Heart right ventricle (tissue), 16 donors: ENCODE measurements around the gene SEMA3C. TPM values are rescaled to one million over a fixed set of nuclear protein-coding genes. Genes with fewer than 3 reads are reported as not detected.

Experiments used
- ATAC-seq, 8 donors: fragments of 200-7000 bp; cut with Tn5 transposase; one replicate each; pipeline ENCODE4 v1.9.1; 2020; ENCODE audit warnings: mild to moderate bottlenecking in 8 of 8, moderate library complexity in 8 of 8, moderate number of reproducible peaks in 1 of 8
- DNase-seq, 2 donors: peaks; one replicate each; pipeline ENCODE4 v3.0.0-alpha.2; 2020
- H3K27ac ChIP-seq, 10 donors: fragments of 200-600 bp; sonication (generic) in 2 of 10; one replicate each; pipeline versions ENCODE4 v1.5.0 to v1.8.0; 2020 to 2022; ENCODE audit warnings: mild to moderate bottlenecking in 3 of 10
- H3K27me3 ChIP-seq, 7 donors: fragments of 200-600 bp; one replicate each; pipeline ENCODE4 v1.8.0; 2021 to 2022; ENCODE audit warnings: mild to moderate bottlenecking in 2 of 7
- H3K36me3 ChIP-seq, 9 donors: fragments of 200-600 bp; sonication (generic) in 1 of 9; one replicate each; pipeline versions ENCODE4 v1.5.0 to v1.8.0; 2020 to 2022; ENCODE audit warnings: mild to moderate bottlenecking in 2 of 9
- H3K4me1 ChIP-seq, 9 donors: fragments of 200-600 bp; sonication (generic) in 1 of 9; one replicate each; pipeline versions ENCODE4 v1.5.0 to v1.8.0; 2020 to 2022; ENCODE audit warnings: mild to moderate bottlenecking in 4 of 9
- H3K4me3 ChIP-seq, 10 donors: fragments of 200-600 bp; sonication (generic) in 2 of 10; one replicate each; pipeline versions ENCODE4 v1.5.0 to v1.8.0; 2020 to 2022; ENCODE audit warnings: mild to moderate bottlenecking in 7 of 10, moderate library complexity in 2 of 10
- H3K9me3 ChIP-seq, 11 donors: fragments of 200-600 bp in 10 of 11; sonication (generic) in 2 of 11; one replicate each; pipeline versions ENCODE4 v1.5.0 to v1.8.0; 2013 to 2022; ENCODE audit warnings: mild to moderate bottlenecking in 2 of 11, control low read depth in 1 of 11, moderate library complexity in 1 of 11
- WGBS, 2 donors: extraction: QIAGEN DNeasy Blood & Tissue Kit; methylation state at CpG; one replicate each; pipeline ENCODE4 v1.1.7; 2013; ENCODE audit warnings: inconsistent platforms in 1 of 2; 5-methylcytosine and 5-hydroxymethylcytosine counted together
- intact Hi-C, 10 donors: fragments of 100-400 bp; cut with DNase I; formaldehyde crosslinking; loops; one replicate each; pipeline versions ENCODE4 v1.11.1 to v1.14.2; 2022
- polyA plus RNA-seq, 2 donors: library from polyadenylated mRNA; stranded (reverse); fragments of 200-250 nt; gene quantifications; one replicate each; pipeline ENCODE4 v1.2.3, GENCODE V29; 2013
- total RNA-seq, 10 donors: library from RNA; stranded (reverse); fragmentation: NEBNext Ultra II Directional in 3 of 10; extraction: Animal tissue kit (Norgen Biotek cat#: 25700) in 3 of 10; gene quantifications; one replicate each; pipeline versions ENCODE4 v1.2.1 to v1.2.4, GENCODE V29; 2021 to 2023
- TF ChIP-seq, protein P1 (sequence below), 9 donors: fragments of 200-600 bp; sonication (generic) in 2 of 9; IDR thresholded peaks; one replicate each; pipeline versions ENCODE4 v1.5.0 to v1.8.0; 2021 to 2022; ENCODE audit warnings: antibody characterized with exemption in 9 of 9, mild to moderate bottlenecking in 5 of 9, moderate library complexity in 1 of 9
- donor health status: Arrhythmogenic right ventricular cardiomyopathy.
- donor health status: ischemic (EF 13 %, LVEDD 7.1; RV severe dilation, severe dysfunction).
- donor health status: healthy with polysubstance abuse.
- donor health status: DM: no; HTN: yes; CAD: no.
- donor health status: DM: no; HTN: no; CAD: no.
- donor health status: ischemic (EF 25% LVEDD 6.9; RV normal size, moderate dysfunction).
- donor health status: ischemic (EF 25% LVEDD 5.7; RV mildly dilated, moderate dysfunction).
- donor health status: healthy.
- donor health status: DM: yes; HTN: yes; CAD: no.
- donor health status: Ischemic cardiomyopathy.
- donor health status: ischemic (EF 35%, LVEDD 5.7; RV mildly dilated, moderate dysfunction).
- donor health status: nonischemic (EF 11% LVEDD 7.7; RV severe dilation, severe dysfunction).
- donor health status: DM: yes; HTN: yes; CAD: no.
- donor health status: PGD.
- donor health status: ischemic (EF 29% LVEDD 5.4; RV normal size, mild dysfunction).
- donor health status: nonischemic (EF 23%, LVEDD 6.1; RV moderate dilation, normal function).

Gene SEMA3C
- total and polyA plus RNA-seq, 12 donors: 14.5 to 83.2 (median 57.3) TPM

DNA sequence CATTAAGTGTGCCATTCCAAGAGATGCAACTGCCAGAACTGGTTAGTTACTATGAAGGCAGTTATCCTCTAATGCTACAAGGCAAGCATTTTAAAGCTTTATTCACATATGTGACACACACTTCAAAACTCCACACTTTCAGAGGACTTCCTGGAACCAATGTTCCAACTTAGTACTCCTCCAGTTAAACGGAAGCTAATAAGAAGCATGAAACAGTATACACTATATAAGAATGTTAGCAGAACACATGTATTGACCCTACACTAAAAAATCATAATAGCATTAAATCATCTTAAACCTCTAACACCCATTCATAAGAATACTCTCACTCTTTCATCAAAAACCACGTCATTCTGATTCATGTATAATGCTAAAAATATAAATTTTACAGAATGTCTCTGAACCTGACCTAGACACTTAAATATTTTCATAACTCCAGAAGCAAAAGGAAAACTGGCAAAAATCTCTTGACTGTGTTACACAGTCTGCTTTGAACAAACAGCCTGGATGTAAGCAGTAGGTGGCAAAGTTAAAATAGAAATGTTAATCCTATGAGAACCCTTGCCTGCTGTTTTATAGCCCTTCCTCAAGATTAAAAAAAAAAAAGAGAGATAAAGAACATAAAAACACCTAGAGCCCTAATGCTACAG lies 135.0 kb downstream of the SEMA3C start:
- Histone ChIP-seq H3K36me3 (peaks cover 0 to 1% (median 0%) of the 10 kb centered on the region in 9 donors), H3K27ac (peak overlapping the region in 6 of 10 donors; percentile 19 to 67 (median 46)), H3K4me1 (peaks cover 4 to 36% (median 25%) of the 10 kb centered on the region in 9 donors), H3K4me3 (peak overlapping the region in 1 of 10 donors; percentile 16), H3K9me3 (no peaks in the 10 kb centered on the region), H3K27me3 (no peaks in the 10 kb centered on the region)
- TF ChIP-seq, protein P1, sequence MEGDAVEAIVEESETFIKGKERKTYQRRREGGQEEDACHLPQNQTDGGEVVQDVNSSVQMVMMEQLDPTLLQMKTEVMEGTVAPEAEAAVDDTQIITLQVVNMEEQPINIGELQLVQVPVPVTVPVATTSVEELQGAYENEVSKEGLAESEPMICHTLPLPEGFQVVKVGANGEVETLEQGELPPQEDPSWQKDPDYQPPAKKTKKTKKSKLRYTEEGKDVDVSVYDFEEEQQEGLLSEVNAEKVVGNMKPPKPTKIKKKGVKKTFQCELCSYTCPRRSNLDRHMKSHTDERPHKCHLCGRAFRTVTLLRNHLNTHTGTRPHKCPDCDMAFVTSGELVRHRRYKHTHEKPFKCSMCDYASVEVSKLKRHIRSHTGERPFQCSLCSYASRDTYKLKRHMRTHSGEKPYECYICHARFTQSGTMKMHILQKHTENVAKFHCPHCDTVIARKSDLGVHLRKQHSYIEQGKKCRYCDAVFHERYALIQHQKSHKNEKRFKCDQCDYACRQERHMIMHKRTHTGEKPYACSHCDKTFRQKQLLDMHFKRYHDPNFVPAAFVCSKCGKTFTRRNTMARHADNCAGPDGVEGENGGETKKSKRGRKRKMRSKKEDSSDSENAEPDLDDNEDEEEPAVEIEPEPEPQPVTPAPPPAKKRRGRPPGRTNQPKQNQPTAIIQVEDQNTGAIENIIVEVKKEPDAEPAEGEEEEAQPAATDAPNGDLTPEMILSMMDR (IDR thresholded peaks at IDR 0.05): no peak
- no peak for ATAC-seq
- 33 to 41% methylated on average over 2 of the region's 2 CpGs for WGBS, 2 donors
- no peak for DNase-seq
- intact Hi-C loops: loop anchor here in 4 of 10 donors (10.0 kb wide), 1 partner anchor 131 kb away; the partner anchor contains the start of gene SEMA3C (in 4 of the 4)

DNA sequence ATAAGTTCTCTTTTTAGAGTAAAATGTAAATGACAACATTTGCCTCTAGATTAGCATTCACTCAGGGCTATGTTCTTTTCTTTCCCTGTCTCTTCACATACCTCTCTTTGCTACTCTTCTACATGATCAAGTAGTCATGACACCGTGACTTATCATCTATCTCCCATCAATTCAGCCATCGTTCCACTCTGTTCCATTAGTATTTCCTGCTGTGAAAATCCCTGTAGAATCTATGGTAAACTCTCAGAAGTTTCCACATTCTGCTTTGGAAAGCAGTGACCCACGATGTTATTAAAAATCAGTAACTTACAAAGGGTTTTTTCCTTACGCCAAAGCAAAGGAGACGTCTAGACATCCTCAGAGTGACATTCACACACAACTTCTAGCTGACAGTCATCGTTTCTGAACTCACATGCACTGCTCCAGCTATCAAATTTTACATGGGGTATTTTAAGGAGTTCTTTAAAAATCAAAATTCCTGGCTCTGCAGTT lies 135.6 kb downstream of the SEMA3C start:
- H3K9me3 ChIP-seq: no peaks in the 10 kb centered on the region
- peak overlapping the region in 1 of 10 donors; percentile 16 for H3K4me3 ChIP-seq
- no peaks in the 10 kb centered on the region for H3K27me3 ChIP-seq
- peaks cover 4 to 36% (median 25%) of the 10 kb centered on the region in 9 donors for H3K4me1 ChIP-seq
- peak in 1 of 8 donors; percentile 19 for ATAC-seq
- 35 to 44% methylated on average over 6 of the region's 6 CpGs for WGBS, 2 donors
- no peaks in the 10 kb centered on the region for H3K36me3 ChIP-seq
- peak overlapping the region in 7 of 10 donors; percentile 19 to 67 (median 45) for H3K27ac ChIP-seq
- TF ChIP-seq, protein P1 (IDR thresholded peaks at IDR 0.05): no peak
- intact Hi-C loops: loop anchor here in 4 of 10 donors (10.0 kb wide), 1 partner anchor 132 kb away; the partner anchor contains the start of gene SEMA3C (in 4 of the 4)
- no peak for DNase-seq

DNA sequence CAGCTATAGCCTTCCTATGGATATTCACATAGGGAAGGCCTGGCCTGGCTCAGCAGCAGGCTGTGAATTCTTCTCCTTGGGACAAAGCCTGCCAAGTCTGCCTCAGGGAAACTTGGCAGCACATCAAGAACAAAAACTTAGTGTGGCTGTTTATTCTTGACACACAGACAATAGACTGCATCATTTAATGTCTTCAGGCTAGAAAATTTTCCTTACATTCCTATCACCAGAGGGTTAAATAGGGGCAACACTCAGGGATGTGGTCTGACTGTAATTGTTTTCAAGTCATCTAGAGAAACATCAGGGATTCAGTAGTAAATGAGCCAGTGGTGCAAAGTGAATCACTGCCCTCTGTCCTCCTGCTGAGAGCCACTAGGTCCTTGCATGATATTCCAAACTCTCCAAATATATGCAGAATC lies 137.3 kb downstream of the SEMA3C start:
- H3K36me3 ChIP-seq: no peaks in the 10 kb centered on the region
- intact Hi-C loops: loop anchor here in 4 of 10 donors (10.0 kb wide), 1 partner anchor 133 kb away; the partner anchor contains the start of gene SEMA3C (in 4 of the 4)
- peaks cover 4 to 36% (median 25%) of the 10 kb centered on the region in 9 donors for H3K4me1 ChIP-seq
- no peak overlapping the region for H3K4me3 ChIP-seq
- TF ChIP-seq, protein P1 (IDR thresholded peaks at IDR 0.05): no peak
- peak; percentile 62 to 93 (median 87) for ATAC-seq
- peak; percentile 23 to 42 for DNase-seq
- peak overlapping the region; percentile 13 to 77 (median 57) for H3K27ac ChIP-seq
- no peaks in the 10 kb centered on the region for H3K9me3 ChIP-seq
- H3K27me3 ChIP-seq: no peaks in the 10 kb centered on the region

DNA sequence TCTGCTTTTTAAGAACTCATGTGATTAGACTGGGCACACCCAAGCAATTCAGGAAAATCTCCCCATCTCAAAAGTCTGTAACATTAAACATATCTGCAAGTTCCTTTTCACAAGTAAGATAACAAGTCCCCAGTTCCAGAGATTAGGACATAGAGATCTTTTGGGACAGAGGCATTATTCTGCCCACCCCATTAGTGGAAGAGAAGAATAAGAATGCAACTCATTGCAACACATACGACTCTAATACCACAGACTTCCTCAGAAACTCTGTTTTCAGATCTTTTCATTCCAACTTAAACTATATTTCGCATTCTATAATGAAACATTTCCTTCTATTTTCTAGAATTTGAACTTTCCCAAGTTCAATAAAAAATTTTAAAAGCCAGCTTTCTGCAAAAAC lies 137.7 kb downstream of the SEMA3C start:
- Histone ChIP-seq H3K36me3 (no peaks in the 10 kb centered on the region), H3K27me3 (no peaks in the 10 kb centered on the region), H3K27ac (peak overlapping the region; percentile 13 to 77 (median 57)), H3K4me3 (no peak overlapping the region), H3K4me1 (peaks cover 4 to 36% (median 25%) of the 10 kb centered on the region in 9 donors), H3K9me3 (no peaks in the 10 kb centered on the region)
- ATAC-seq (peak in 1 of 8 donors; percentile 50), DNase-seq (no peak)
- intact Hi-C loops: loop anchor here in 4 of 10 donors (10.0 kb wide), 1 partner anchor 134 kb away; the partner anchor contains the start of gene SEMA3C (in 4 of the 4)
- WGBS, 2 donors: 47 to 55% methylated on average over 2 of the region's 2 CpGs
- TF ChIP-seq, protein P1 (IDR thresholded peaks at IDR 0.05): no peak
